ENCODE results near the gene CLCN5.
A peak's percentile ranks its signal among the peaks of the same experiment; 100 is the strongest.
"Not testable (repeated sequence)": the region's sequence is repeated elsewhere in the genome, so short reads cannot be mapped to it uniquely, and the experiment has no call there.

CLCN5 gene

GRCh38 chrX:49996474-49996873, 74.1 kb downstream of the CLCN5 start:
- DNase-seq (ENCODE audit: low spot score): no peak

- no peak for DNase-seq (ENCODE audit: low spot score)
Measured at GRCh38 chrX:49999087-49999486, 76.7 kb downstream of the CLCN5 start.

- DNase-seq (ENCODE audit: low spot score): no peak
Measured at GRCh38 chrX:50000937-50001542, 78.6 kb downstream of the CLCN5 start.

- DNase-seq (ENCODE audit: low spot score): peak; percentile 3
Measured at GRCh38 chrX:50002067-50002714, 79.8 kb downstream of the CLCN5 start.

- no peak for DNase-seq (ENCODE audit: low spot score)
Measured at GRCh38 chrX:50003467-50003866, 81.1 kb downstream of the CLCN5 start.

GRCh38 chrX:50003927-50004326, 81.5 kb downstream of the CLCN5 start:
- no peak for DNase-seq (ENCODE audit: low spot score)

GRCh38 chrX:50025591-50025990, 103.2 kb downstream of the CLCN5 start:
- not testable (repeated sequence) for DNase-seq (ENCODE audit: low spot score)

- no peak for DNase-seq (ENCODE audit: low spot score)
Measured at GRCh38 chrX:50035126-50035525, 112.7 kb downstream of the CLCN5 start.

- DNase-seq (ENCODE audit: low spot score): no peak
Measured at GRCh38 chrX:50036426-50036825, 114.0 kb downstream of the CLCN5 start.

- no peak for DNase-seq (ENCODE audit: low spot score)
Measured at GRCh38 chrX:50045823-50046222, 123.4 kb downstream of the CLCN5 start.

GRCh38 chrX:50049228-50049627, 126.8 kb downstream of the CLCN5 start:
- DNase-seq (ENCODE audit: low spot score): no peak

- no peak for DNase-seq (ENCODE audit: low spot score)
Measured at GRCh38 chrX:50054147-50054546, 131.8 kb downstream of the CLCN5 start.

GRCh38 chrX:50066318-50066937, 144.0 kb downstream of the CLCN5 start:
- DNase-seq (ENCODE audit: low spot score): no peak

- DNase-seq (ENCODE audit: low spot score): peak; percentile 60
Measured at GRCh38 chrX:50067435-50068284, 145.3 kb downstream of the CLCN5 start.

GRCh38 chrX:50068285-50068563, 145.8 kb downstream of the CLCN5 start:
- no peak for DNase-seq (ENCODE audit: low spot score)

GRCh38 chrX:50068893-50069292, 146.5 kb downstream of the CLCN5 start:
- DNase-seq (ENCODE audit: low spot score): no peak

GRCh38 chrX:50071494-50071893, 149.1 kb downstream of the CLCN5 start:
- no peak for DNase-seq (ENCODE audit: low spot score)

- DNase-seq (ENCODE audit: low spot score): no peak
Measured at GRCh38 chrX:50072110-50072509, 149.7 kb downstream of the CLCN5 start.

GRCh38 chrX:50073601-50074000, 151.2 kb downstream of the CLCN5 start:
- DNase-seq (ENCODE audit: low spot score): no peak

GRCh38 chrX:50075630-50076339, 153.4 kb downstream of the CLCN5 start:
- peak; percentile 37 for DNase-seq (ENCODE audit: low spot score)

- peak; percentile 39 for DNase-seq (ENCODE audit: low spot score)
Measured at GRCh38 chrX:50081282-50081889, 159.0 kb downstream of the CLCN5 start.

- no peak for DNase-seq (ENCODE audit: low spot score)
Measured at GRCh38 chrX:50082741-50083140, 160.3 kb downstream of the CLCN5 start.
